Cerebellar cortex (tissue), 1 donor: Measurements from ENCODE around the gene KRTAP3-3.
A peak's percentile ranks its signal among the peaks of the same experiment; 100 is the strongest.
"Not testable (repeated sequence)": the region's sequence is repeated elsewhere in the genome, so short reads cannot be mapped to it uniquely, and the experiment has no call there.

Source experiments
- DNase-seq: peaks from one replicate; pipeline ENCODE4 v3.0.0-alpha.2; 2015; ENCODE audit warnings: low spot score

KRTAP3-3 gene

DNA sequence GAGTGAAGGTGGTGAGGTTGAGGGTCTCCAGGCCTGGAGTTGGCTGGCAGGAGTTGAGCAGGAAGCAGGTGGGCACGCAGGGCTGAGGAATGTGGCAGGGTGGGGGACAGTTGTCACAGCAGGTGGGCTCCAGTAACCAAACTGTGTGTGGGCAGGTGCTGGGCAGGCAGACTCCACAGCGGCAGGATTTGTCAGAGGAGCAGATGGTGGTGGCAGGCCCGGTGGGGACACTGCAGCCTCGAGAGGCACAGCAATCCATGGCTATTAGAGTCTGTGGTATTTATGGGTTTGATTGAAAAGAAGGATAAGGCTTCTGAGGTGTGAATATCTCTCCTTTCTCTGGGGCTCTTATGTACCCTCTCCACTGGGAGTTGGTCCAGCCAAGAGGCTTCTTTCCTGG lies at the start of gene KRTAP3-3:
Gene KRTAP3-3 (minus strand): TSS at position 326 of the 400 bp plus-strand sequence. CDS start 67 bp downstream, at position 259.
- peak; percentile 15 for DNase-seq

DNA sequence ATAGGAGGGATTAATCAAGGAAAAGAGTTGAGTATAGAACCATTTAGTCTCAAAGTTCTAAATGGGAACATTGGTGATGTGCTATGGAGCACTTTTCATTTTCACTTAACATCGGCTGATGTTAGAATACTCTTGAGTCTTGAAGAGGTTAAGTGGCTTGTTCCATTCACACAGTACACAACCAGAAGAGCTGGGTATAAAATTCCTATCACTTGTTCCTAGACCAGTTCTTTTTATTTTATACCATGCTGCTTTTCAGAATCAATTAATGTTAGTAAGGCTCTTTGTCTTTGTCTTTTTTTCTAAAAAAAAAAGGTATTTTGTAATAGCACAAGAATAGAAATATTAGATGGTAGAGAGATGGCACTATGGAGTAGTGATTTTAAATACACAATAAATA lies 49.0 kb upstream of the KRTAP3-3 start:
- DNase-seq, result no peak

- not testable (repeated sequence) for DNase-seq
Observed at GRCh38 chr17:41040783-41041571, 47.0 kb upstream of the KRTAP3-3 start, which contains the start of gene KRTAP1-1. Gene KRTAP1-1, minus strand, starts transcription at chr17:41041450. Its CDS starts 53 bp downstream, at chr17:41041397.

DNA sequence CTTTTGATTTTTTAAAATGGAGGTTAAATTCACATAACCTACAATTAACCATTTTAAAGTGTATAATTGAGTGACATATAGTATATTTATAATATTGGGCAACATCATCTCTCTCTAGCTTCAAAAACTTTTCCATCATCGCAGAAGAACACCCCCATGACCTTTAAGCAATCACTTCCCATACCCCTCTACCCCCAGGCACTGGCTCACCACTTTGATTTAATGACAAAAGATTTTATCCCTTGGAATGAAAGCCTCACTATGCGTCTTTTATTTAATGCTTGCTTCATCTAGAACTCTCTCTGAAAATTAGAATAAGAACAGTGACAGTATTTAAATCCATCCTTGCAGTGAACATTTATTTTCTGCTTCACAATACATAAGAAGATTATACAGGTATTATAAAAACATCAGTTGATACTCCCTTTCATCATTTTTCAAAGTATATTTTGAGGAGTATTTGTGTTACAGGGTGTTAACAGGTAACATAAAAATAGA lies 43.9 kb upstream of the KRTAP3-3 start:
- no peak for DNase-seq

DNA sequence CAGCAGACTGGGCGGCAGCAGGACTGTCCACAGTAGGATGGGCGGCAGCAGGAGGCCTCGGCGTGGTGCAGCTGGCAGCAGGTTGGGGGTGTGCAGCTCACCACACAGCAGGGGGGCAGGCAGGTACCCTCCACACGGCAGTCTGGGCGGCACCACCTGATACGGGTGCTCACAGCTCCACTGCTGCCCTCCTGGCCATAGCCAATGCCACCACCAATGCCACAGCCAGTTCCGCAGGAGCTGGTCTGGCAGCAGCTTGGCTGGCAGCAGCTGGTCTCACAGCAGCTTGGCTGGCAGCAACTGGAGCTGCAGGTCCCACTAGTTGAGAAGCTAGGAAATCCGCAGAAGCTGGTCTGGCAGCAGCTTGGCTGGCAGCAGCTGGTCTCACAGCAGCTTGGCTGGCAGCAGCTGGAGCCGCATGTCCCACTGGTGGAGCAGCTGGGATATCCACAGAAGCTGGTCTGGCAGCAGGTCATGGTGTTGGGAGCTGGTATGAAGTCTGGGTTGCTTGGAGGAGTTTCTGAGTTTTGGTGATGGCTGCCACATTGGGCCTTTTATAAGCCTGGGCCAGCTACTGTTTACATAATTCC lies 40.5 kb upstream of the KRTAP3-3 start, which contains the start of gene KRTAP1-3:
Gene KRTAP1-3 (minus strand): TSS at position 529 of the 590 bp plus-strand sequence. CDS start 53 bp downstream, at position 476.
- not testable (repeated sequence) for DNase-seq

DNA sequence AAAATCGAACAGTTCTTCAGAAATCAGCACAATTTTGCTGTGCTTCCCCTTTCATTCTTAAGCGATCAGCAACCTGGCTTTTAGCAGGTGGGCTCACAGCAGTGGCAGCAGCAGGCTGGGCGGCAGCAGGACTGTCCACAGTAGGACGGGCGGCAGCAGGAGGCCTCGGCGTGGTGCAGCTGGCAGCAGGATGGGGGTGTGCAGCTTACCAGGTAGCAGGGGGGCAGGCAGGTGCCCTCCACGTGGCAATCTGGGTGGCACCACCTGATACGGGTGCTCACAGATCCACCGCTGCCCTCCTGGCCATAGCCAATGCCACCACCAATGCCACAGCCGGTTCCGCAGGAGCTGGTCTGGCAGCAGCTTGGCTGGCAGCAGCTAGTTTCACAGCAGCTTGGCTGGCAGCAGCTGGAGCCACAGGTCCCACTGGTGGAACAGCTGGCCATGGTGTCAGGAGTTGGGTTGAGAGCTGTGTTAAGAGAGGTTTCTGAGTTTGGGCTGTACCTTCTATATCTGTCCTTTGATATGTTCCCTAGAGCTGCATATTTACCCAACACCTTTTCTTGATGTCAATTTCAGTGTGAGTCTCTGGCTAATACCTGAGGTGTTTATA lies 35.8 kb upstream of the KRTAP3-3 start, which contains the start of gene KRTAP1-4:
Gene KRTAP1-4 (minus strand): TSS at position 563 of the 613 bp plus-strand sequence. CDS start 117 bp downstream, at position 446.
- DNase-seq, result no peak

GRCh38 chr17:41026715-41027471 lies 32.9 kb upstream of the KRTAP3-3 start, which contains the start of gene KRTAP1-5:
Gene KRTAP1-5, minus strand, starts transcription at chr17:41027208. Its CDS starts 53 bp downstream, at chr17:41027155.
- no peak for DNase-seq

GRCh38 chr17:41024697-41025096 lies 30.7 kb upstream of the KRTAP3-3 start:
- no peak for DNase-seq

DNA sequence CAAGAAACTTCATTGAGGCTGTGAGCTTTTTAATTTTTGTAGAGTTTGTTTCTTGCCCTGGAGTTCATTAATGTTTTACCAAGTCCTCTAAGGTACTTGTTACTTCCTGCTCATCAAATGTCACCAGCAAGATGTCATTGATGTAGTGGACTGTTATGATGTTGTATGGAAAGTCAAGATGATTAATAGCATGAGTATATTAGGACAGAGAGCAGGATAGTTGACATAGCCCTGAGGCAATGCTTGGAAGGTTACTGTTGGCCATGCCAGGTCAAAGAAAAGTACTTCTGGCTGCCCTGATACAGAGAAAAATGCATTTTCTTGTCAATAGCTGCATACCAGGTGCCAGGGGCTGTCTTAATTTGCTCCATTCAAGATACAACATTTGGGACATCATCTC lies 26.4 kb upstream of the KRTAP3-3 start:
- DNase-seq, result no peak

- no peak for DNase-seq
Observed at GRCh38 chr17:41019415-41019814, 25.5 kb upstream of the KRTAP3-3 start.

DNA sequence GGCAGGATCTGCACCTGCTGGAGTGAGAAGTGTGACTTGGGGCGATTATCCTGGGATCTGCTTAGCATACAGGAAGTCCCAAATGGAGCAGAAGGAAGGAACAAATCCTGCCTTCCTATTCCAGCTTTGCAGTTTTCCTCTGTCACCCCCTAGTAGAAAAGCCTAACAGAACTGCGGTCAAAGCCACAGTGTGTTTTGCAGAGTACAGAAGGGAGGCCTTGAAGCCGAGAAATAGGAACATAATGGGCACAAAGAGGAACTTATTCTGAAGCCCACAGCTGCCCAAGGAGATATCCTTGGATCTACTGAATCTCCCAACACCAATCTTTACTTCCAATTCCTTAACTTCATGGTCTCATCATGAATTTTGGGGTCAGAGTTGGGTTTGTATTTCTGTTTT lies 24.6 kb upstream of the KRTAP3-3 start:
- DNase-seq, result no peak

DNA sequence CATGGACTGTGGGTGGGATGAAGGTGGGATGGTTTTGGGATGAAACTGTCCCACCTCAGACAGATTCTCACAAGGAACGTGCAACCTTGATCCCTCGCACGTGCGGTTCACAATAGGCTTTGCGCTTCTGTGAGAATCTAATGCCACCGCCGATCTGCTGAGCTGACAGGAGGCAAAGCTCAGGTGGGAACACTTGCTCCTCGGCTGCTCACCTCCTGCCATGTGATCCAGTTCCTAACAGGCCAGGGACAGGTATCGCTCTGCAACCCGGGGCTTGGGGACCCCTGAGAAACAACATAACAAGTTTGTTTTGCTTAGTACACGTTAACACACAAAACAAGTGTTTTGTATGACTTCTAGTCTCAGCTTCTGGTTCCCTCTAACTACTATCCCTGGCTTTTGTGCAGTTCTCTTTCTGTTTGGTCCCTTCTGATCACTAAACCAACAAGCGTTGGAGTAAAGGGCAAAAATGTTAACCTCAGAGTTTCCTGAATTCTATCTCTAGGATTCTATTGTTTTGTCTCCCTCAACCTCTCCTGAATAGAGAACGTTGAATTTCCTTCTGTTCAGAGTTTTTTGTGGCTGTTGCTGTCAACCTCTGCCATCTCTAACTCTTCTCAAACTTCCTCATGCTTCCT lies 22.7 kb upstream of the KRTAP3-3 start:
- DNase-seq, result no peak

DNA sequence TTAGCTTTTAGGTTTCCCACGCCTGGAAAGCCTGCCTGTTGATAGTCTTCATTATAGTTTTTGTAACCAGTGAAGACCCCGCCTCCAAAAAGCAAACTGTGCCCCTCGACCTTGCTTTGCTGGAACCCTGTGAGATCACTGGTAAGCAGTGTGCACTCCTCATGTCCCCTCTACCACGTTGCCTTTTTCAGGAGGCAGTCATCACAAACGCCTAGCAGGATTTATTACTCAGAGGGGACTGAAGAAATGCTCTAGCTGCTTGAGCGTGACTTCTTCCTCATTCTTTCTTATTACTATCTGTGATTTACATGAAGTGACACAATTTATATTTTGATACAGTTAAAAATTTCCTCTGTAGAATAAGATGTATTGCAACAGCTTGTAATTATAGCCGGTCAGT lies 21.5 kb upstream of the KRTAP3-3 start:
- no peak for DNase-seq

- DNase-seq, result peak; percentile 69
Observed at GRCh38 chr17:41013606-41014005, 19.6 kb upstream of the KRTAP3-3 start.

GRCh38 chr17:41013181-41013580 lies 19.2 kb upstream of the KRTAP3-3 start:
- DNase-seq, result no peak

DNA sequence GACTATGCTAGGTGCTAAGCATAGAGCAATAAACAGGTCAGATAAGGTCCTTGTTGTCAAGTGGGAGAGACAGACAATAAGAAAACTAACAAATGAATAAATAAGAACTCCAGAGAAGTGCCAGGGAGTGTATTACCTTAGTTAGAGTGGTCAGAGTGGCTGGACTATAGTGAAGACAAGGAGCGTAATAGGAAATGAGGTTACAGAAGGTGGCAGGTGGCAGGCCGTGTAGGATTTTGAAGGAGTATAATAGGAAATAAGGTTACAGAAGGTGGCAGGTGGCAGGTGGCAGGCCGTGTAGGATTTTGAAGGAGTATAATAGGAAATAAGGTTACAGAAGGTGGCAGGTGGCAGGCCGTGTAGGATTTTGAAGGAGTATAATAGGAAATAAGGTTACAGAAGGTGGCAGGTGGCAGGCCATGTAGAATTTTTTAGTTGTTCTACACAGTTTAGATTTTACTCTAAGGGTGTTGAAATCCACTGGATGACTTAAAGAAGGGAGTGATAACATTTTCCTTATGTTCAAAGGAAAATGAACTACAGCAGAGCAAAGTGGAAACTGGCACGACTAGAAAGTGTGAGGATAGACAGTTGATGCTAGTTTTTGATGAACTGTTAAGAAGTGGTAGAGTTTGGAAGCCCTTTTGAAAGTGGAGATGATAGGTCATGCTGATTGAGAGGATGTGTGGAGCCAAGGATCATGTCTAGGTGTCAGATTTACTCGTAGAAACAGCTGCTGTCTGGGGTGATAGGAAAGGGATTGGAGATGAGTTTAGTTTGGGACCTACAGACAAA lies 18.6 kb upstream of the KRTAP3-3 start:
- DNase-seq, result peak; percentile 53

DNA sequence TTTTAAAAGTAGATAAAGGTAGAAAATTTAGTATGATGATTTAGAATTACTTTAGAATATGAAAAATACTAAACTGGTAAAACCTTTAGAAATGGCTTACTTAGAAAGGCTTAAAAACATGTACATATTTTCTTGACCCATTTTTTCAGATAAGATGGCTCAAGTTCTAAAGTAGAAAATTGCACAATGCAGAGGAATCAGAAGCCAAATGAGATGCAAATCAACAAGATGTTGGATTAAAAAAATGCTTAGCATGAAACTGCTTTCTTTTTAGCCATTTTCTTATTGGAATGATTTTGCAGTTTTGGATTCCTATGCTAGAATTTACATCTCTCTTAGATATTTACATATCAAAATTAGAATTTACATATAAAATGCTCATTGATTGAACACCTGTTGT lies 16.5 kb upstream of the KRTAP3-3 start:
- DNase-seq, result no peak

- no peak for DNase-seq
Observed at GRCh38 chr17:41009936-41010335, 16.0 kb upstream of the KRTAP3-3 start.

- no peak for DNase-seq
Observed at GRCh38 chr17:41009301-41009760, 15.4 kb upstream of the KRTAP3-3 start.

GRCh38 chr17:41008811-41009210 lies 14.8 kb upstream of the KRTAP3-3 start, which contains the start of gene KRTAP3-1:
Gene KRTAP3-1, minus strand, starts transcription at chr17:41009128. Its CDS starts 54 bp downstream, at chr17:41009074.
- DNase-seq, result peak; percentile 23
